Ishikawa (cell line): ENCODE measurements around the gene FNBP1L.

Experiments used
- CEBPB ChIP-seq: IDR thresholded peaks from 2 replicates; pipeline ENCODE4 v1.6.1; 2012
- CREB1 ChIP-seq: IDR thresholded peaks from 2 replicates; pipeline ENCODE4 v1.6.1; 2012; ENCODE audit warnings: low read depth
- EGR1 ChIP-seq: IDR thresholded peaks from 2 replicates; pipeline ENCODE4 v1.6.1; 2012
- EP300 ChIP-seq: IDR thresholded peaks from 2 replicates; pipeline ENCODE4 v1.6.1; 2012; ENCODE audit warnings: borderline replicate concordance
- FOXM1 ChIP-seq: IDR thresholded peaks from 2 replicates; pipeline ENCODE4 v1.6.1; 2012; ENCODE audit warnings: low read depth, borderline replicate concordance
- NFIC ChIP-seq: IDR thresholded peaks from 2 replicates; pipeline ENCODE4 v1.6.1; 2012
- RAD21 ChIP-seq: IDR thresholded peaks from 2 replicates; pipeline ENCODE4 v1.6.1; 2012; ENCODE audit warnings: low read depth
- TAF1 ChIP-seq: IDR thresholded peaks from 2 replicates; pipeline ENCODE4 v1.6.1; 2012; ENCODE audit warnings: low read depth, mild to moderate bottlenecking
- TCF12 ChIP-seq: IDR thresholded peaks from 2 replicates; pipeline ENCODE4 v1.6.1; 2012; ENCODE audit warnings: low read depth
- TEAD4 ChIP-seq: IDR thresholded peaks from 2 replicates; pipeline ENCODE4 v1.6.1; 2012
- YY1 ChIP-seq: IDR thresholded peaks from 2 replicates; pipeline ENCODE4 v1.6.1; 2012; ENCODE audit warnings: low read depth
- ZBTB7A ChIP-seq: IDR thresholded peaks from 2 replicates; pipeline ENCODE4 v1.6.1; 2012; ENCODE audit warnings: low read depth
- TF ChIP-seq, protein P1 (sequence below): IDR thresholded peaks from 2 replicates; pipeline ENCODE4 v1.6.1; 2012
- TF ChIP-seq, protein P2 (sequence below): IDR thresholded peaks from 2 replicates; pipeline ENCODE4 v1.6.1; 2012
- TF ChIP-seq, protein P3 (sequence below): IDR thresholded peaks from 2 replicates; pipeline ENCODE4 v1.6.1; 2012; ENCODE audit warnings: low read depth, mild to moderate bottlenecking

The FNBP1L gene

DNA sequence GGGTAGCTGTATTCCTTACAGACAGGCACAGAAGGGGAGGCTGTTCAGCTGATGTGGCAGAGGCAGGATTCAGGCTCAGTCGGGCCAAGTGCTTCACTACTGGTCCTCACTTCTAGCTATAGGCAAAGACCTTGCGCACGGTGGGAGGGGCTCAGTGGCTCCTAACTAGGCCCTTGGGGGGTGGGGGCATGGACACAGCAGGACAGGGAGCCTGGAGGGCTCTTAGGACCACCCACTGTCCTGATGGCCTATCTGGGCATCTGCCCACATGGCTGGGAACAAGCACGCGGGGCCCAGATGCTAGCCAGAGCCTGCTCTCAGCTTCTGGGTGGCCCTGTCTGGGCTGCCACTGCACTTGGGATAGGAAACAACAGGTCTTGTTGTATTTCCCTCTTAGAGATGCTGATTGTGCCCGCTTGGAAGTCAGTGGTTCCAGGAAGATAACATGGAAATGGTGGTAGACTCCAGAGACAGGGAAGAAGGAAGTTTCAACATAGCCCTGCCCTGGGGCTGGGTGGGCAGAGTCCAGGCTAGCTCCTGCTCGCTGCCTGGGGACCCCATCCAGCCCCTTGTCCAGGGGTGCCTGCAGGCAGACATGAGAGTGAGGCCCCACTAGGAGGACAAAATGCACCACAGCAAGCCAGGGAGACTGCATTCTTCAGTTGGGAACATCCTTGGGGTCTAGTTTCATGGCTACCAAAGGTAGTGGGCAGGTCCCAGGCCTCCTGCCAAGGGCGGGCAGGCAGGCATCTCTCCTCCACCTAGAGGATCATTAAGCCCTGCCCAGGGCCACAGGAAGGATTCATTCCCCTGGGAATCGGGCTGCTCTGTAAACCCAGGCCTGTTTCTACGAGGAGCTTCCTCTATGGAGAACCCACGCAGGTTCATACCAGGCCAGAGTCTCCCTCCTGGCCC, 131.2 kb downstream of the FNBP1L start:
- no peak for TF ChIP-seq ZBTB7A
- TF ChIP-seq EGR1 = no peak
- TF ChIP-seq, protein P1, sequence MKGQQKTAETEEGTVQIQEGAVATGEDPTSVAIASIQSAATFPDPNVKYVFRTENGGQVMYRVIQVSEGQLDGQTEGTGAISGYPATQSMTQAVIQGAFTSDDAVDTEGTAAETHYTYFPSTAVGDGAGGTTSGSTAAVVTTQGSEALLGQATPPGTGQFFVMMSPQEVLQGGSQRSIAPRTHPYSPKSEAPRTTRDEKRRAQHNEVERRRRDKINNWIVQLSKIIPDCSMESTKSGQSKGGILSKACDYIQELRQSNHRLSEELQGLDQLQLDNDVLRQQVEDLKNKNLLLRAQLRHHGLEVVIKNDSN = no peak
- TF ChIP-seq, protein P2, sequence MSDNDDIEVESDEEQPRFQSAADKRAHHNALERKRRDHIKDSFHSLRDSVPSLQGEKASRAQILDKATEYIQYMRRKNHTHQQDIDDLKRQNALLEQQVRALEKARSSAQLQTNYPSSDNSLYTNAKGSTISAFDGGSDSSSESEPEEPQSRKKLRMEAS = no peak
- no peak for TF ChIP-seq FOXM1
- no peak for TF ChIP-seq TEAD4
- TF ChIP-seq, protein P3, sequence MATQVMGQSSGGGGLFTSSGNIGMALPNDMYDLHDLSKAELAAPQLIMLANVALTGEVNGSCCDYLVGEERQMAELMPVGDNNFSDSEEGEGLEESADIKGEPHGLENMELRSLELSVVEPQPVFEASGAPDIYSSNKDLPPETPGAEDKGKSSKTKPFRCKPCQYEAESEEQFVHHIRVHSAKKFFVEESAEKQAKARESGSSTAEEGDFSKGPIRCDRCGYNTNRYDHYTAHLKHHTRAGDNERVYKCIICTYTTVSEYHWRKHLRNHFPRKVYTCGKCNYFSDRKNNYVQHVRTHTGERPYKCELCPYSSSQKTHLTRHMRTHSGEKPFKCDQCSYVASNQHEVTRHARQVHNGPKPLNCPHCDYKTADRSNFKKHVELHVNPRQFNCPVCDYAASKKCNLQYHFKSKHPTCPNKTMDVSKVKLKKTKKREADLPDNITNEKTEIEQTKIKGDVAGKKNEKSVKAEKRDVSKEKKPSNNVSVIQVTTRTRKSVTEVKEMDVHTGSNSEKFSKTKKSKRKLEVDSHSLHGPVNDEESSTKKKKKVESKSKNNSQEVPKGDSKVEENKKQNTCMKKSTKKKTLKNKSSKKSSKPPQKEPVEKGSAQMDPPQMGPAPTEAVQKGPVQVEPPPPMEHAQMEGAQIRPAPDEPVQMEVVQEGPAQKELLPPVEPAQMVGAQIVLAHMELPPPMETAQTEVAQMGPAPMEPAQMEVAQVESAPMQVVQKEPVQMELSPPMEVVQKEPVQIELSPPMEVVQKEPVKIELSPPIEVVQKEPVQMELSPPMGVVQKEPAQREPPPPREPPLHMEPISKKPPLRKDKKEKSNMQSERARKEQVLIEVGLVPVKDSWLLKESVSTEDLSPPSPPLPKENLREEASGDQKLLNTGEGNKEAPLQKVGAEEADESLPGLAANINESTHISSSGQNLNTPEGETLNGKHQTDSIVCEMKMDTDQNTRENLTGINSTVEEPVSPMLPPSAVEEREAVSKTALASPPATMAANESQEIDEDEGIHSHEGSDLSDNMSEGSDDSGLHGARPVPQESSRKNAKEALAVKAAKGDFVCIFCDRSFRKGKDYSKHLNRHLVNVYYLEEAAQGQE = no peak
- no peak for TF ChIP-seq NFIC
- no peak for TF ChIP-seq TAF1
- no peak for TF ChIP-seq YY1
- TF ChIP-seq TCF12 = no peak
- TF ChIP-seq CEBPB = no peak
- TF ChIP-seq CREB1 = no peak
- TF ChIP-seq RAD21 = no peak
- TF ChIP-seq EP300 = no peak

DNA sequence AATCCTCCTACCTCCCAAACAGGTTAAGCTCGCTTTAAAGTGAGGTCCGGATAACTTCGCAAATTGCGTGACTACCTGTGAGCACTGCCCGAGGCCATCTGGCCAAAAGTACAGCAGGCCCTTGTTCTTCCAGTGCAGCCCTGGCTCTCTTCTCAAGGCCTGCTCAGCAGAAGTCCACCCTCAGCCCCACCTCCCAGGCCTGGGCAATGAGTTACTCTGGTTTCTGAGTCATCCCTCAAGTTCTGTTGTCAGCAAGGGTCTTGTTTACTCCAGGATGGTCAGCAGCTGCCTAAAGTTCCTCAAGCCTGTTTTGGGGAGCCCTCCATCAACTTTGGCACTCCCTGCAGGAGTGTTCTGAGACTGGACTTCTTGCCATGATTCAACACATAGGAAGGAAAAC, 132.0 kb downstream of the FNBP1L start:
- TF ChIP-seq TAF1 (no peak), ZBTB7A (no peak), YY1 (no peak), CEBPB (no peak), CREB1 (no peak)
- TF ChIP-seq, protein P3 = no peak
- TF ChIP-seq, protein P2 = no peak

DNA sequence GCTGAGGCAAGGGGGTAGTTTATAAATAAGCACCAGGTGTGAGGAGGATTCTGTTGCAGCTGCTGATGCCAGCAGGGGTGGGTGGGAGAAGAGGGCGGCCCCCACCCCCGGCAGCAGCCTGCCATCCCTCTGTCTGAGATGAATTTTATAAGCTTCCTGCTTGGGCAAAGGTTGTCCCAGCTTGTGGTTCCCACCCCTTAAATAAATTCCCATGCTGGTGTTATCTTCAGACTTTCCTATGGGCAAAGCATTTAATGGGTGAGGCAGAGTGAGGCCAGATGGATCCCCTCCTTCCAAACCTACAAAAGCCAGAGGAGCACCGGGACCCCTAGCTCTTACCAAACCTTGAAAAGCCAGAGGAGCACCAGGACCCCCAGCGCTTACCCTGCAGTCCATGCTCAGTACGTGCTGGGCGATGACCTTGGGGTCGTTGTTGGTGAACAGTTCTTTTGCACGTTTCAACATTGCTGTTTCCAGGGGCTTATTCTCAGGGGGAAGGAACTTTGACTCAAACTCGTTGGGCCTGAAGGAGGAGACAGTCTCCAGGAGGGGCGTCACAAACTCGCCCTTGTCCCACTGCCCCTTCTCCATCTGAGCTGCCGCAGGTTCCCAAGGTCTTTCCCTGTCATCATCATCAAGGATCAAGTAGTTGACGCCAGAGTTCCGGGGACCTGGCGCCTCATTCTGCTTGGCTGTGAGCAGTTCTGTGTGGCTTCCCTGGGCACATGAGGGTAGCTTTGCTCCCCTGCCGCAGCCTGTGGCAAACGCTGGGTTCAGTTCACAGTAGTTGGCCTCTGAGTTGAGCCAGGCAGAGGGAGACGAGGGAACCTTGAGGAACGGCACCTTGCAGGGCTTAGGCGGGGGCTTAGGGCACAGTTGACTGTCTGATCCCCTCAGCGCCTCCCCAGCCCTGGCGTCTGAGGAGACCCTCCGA, 134.3 kb downstream of the FNBP1L start:
- TF ChIP-seq, protein P3 = no peak
- no peak for TF ChIP-seq TCF12
- TF ChIP-seq, protein P2 = no peak
- TF ChIP-seq EGR1 = no peak
- no peak for TF ChIP-seq FOXM1
- no peak for TF ChIP-seq RAD21
- TF ChIP-seq EP300 = no peak

DNA sequence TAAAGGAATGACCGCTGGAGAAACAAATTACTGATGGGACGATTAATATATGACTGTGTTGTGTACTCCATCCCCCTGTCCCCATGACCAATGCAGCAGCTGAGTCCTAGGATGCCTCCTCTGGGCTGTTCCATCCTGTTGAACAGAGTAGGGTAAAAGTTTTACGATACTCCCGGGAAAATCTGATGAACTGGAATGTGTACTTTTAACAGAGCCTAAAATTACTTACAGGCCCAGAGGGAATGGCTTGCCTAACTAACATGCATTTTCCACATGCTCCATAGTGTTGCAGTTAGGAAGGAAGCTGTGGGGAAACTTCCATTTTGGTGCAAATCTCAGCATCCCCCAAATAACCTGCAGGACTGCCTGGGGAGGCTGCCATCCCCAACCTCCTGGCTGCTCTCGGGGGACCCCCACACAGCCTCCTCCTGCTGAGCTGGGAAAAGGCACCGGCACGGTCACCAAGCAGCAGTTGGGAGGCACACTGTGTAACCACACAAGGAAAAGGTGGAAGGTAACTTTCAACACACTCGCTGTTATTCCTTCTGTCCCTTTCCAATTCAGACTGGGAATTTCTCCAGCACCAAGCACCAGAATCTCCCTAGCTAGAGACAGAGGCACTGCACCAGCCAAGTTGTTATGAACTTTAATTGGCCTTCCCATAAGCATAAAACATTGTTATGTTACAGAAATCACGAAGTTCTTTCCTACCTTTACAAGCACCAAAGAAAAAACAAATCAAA, 136.5 kb downstream of the FNBP1L start:
- TF ChIP-seq EGR1 (no peak), YY1 (no peak), TCF12 (no peak), NFIC (no peak), TAF1 (no peak), FOXM1 (no peak), ZBTB7A (no peak), CEBPB (no peak), CREB1 (no peak)
- TF ChIP-seq, protein P3 = no peak
- TF ChIP-seq, protein P1 = no peak
